Neural cell (in vitro differentiated cells): ENCODE measurements around the gene SLC26A4.

Source experiments
- EP300 ChIP-seq: fragments of 450-650 bp; conservative IDR thresholded peaks from 2 replicates; pipeline ENCODE4 v1.6.1; 2014; ENCODE audit warnings: antibody characterized with exemption, mild to moderate bottlenecking, moderate library complexity; ENCODE audit not compliant: poor library complexity, severe bottlenecking
- EZH2 ChIP-seq: fragments of 200-600, 300-800 bp; shearing (Covaris generic), sonication (generic); IDR thresholded peaks from 2 replicates; pipeline ENCODE4 v1.6.1; 2014; ENCODE audit warnings: antibody characterized with exemption, low read length, borderline replicate concordance, mild to moderate bottlenecking; ENCODE audit not compliant: insufficient read depth, poor library complexity, severe bottlenecking
- MXI1 ChIP-seq: fragments of 450-650 bp; conservative IDR thresholded peaks from 2 replicates; pipeline ENCODE4 v1.6.1; 2014; ENCODE audit warnings: antibody characterized with exemption, mild to moderate bottlenecking; ENCODE audit not compliant: poor library complexity, severe bottlenecking
- POLR2AphosphoS5 ChIP-seq: IDR thresholded peaks from 2 replicates; pipeline ENCODE4 v1.6.1; 2012
- RAD21 ChIP-seq: fragments of 450-650 bp; conservative IDR thresholded peaks from 2 replicates; pipeline ENCODE4 v1.6.1; 2014; ENCODE audit warnings: antibody characterized with exemption, mild to moderate bottlenecking, moderate library complexity
- SMC3 ChIP-seq: fragments of 450-650 bp; conservative IDR thresholded peaks from 2 replicates; pipeline ENCODE4 v1.6.1; 2014; ENCODE audit warnings: antibody characterized with exemption, mild to moderate bottlenecking, moderate library complexity; ENCODE audit not compliant: poor library complexity
- TAF1 ChIP-seq: IDR thresholded peaks from 2 replicates; pipeline ENCODE4 v1.6.1; 2012; ENCODE audit warnings: low read depth
- TF ChIP-seq, protein P1 (sequence below): fragments of 450-650 bp; IDR thresholded peaks from 2 replicates; pipeline ENCODE4 v1.5.1; 2014; ENCODE audit warnings: antibody characterized with exemption, mild to moderate bottlenecking, moderate library complexity; ENCODE audit not compliant: poor library complexity, severe bottlenecking
- TF ChIP-seq, protein P2 (sequence below): IDR thresholded peaks from 2 replicates; pipeline ENCODE4 v1.6.1; 2012; ENCODE audit warnings: borderline replicate concordance

DNA sequence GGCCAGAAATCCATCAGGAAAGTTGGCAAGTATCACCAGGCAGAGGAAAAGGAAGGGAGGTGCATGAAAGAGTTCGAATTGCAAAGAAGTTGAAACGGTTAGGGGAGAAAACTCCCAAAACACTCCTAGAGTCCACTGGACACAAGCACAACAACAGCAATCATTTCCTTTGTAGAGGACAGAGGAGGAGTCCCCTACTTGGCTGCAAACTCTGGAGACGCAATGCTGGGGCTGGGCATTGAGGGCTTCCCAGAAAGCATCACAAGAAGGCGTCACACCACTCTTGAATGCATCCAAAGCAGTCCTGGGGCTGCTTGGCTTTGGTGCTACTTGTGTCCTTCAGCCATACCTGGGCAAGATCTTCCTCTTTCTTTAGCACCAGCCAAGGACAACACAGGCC lies 18.1 kb upstream of the SLC26A4 start:
- TF ChIP-seq, protein P1, sequence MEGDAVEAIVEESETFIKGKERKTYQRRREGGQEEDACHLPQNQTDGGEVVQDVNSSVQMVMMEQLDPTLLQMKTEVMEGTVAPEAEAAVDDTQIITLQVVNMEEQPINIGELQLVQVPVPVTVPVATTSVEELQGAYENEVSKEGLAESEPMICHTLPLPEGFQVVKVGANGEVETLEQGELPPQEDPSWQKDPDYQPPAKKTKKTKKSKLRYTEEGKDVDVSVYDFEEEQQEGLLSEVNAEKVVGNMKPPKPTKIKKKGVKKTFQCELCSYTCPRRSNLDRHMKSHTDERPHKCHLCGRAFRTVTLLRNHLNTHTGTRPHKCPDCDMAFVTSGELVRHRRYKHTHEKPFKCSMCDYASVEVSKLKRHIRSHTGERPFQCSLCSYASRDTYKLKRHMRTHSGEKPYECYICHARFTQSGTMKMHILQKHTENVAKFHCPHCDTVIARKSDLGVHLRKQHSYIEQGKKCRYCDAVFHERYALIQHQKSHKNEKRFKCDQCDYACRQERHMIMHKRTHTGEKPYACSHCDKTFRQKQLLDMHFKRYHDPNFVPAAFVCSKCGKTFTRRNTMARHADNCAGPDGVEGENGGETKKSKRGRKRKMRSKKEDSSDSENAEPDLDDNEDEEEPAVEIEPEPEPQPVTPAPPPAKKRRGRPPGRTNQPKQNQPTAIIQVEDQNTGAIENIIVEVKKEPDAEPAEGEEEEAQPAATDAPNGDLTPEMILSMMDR, result no peak
- TF ChIP-seq MXI1 (no peak), POLR2AphosphoS5 (no peak), EP300 (no peak), EZH2 (no peak), TAF1 (no peak), RAD21 (no peak), SMC3 (no peak)
- TF ChIP-seq, protein P2, sequence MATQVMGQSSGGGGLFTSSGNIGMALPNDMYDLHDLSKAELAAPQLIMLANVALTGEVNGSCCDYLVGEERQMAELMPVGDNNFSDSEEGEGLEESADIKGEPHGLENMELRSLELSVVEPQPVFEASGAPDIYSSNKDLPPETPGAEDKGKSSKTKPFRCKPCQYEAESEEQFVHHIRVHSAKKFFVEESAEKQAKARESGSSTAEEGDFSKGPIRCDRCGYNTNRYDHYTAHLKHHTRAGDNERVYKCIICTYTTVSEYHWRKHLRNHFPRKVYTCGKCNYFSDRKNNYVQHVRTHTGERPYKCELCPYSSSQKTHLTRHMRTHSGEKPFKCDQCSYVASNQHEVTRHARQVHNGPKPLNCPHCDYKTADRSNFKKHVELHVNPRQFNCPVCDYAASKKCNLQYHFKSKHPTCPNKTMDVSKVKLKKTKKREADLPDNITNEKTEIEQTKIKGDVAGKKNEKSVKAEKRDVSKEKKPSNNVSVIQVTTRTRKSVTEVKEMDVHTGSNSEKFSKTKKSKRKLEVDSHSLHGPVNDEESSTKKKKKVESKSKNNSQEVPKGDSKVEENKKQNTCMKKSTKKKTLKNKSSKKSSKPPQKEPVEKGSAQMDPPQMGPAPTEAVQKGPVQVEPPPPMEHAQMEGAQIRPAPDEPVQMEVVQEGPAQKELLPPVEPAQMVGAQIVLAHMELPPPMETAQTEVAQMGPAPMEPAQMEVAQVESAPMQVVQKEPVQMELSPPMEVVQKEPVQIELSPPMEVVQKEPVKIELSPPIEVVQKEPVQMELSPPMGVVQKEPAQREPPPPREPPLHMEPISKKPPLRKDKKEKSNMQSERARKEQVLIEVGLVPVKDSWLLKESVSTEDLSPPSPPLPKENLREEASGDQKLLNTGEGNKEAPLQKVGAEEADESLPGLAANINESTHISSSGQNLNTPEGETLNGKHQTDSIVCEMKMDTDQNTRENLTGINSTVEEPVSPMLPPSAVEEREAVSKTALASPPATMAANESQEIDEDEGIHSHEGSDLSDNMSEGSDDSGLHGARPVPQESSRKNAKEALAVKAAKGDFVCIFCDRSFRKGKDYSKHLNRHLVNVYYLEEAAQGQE, result no peak
